ENCODE measurements around the gene RBM24. TPM values are rescaled to one million over a fixed set of nuclear protein-coding genes. Genes with fewer than 3 reads are reported as not detected.
A peak's percentile ranks its signal among the peaks of the same experiment; 100 is the strongest.

RBM24 gene
- total RNA-seq, 1 donor from 2014 or later = 27.6 TPM

DNA sequence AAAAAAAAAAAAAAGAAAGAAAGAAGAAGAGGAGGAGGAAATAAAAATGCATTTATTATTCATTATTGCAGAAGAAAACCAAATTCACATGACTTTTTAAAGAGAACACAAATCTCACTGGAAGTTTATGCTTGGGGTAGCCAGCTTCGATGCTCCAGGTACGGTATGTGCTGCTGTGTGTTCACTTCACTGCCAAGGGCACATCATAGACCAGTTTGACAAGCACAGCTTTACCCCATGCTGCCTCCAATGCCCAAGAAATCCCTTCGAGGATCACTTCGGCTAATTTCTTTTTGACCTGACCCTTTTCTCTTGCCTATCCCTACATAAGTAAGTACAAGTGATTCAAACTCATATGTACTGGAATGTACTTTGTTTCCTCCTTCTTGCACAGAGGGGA is 41.9 kb upstream of the RBM24 start:
- Mint-ChIP-seq H3K27me3 (ENCODE audit: insufficient read depth, low read depth) (peaks cover 4% of the 10 kb centered on the region), H3K4me1 (no peaks in the 10 kb centered on the region), H3K27ac (no peak overlapping the region), H3K9me3 (peaks cover 2% of the 10 kb centered on the region), H3K36me3 (no peaks in the 10 kb centered on the region), H3K4me3 (no peak overlapping the region)
- Histone ChIP-seq H3K27ac (no peak overlapping the region), H3K79me2 (ENCODE audit: low read depth) (no peaks in the 10 kb centered on the region), H3K4me1 (no peaks in the 10 kb centered on the region), H3F3A (ENCODE audit: low read depth) (no peaks in the 10 kb centered on the region), H3K4me2 (no peak overlapping the region), H3K9ac (no peak overlapping the region), H3K4me3 (no peak overlapping the region), H2AFZ (replicated peaks) (no peak overlapping the region), H3K36me3 (no peaks in the 10 kb centered on the region), H3K27me3 (no peaks in the 10 kb centered on the region), H4K20me1 (ENCODE audit: low read depth) (no peaks in the 10 kb centered on the region), H3K9me3 (ENCODE audit: low read depth) (no peaks in the 10 kb centered on the region)
- TF ChIP-seq EZH2phosphoT487 (IDR thresholded peaks at IDR 0.05) (no peak), EZH2 (IDR thresholded peaks at IDR 0.05) (no peak)
- TF ChIP-seq, protein P1, sequence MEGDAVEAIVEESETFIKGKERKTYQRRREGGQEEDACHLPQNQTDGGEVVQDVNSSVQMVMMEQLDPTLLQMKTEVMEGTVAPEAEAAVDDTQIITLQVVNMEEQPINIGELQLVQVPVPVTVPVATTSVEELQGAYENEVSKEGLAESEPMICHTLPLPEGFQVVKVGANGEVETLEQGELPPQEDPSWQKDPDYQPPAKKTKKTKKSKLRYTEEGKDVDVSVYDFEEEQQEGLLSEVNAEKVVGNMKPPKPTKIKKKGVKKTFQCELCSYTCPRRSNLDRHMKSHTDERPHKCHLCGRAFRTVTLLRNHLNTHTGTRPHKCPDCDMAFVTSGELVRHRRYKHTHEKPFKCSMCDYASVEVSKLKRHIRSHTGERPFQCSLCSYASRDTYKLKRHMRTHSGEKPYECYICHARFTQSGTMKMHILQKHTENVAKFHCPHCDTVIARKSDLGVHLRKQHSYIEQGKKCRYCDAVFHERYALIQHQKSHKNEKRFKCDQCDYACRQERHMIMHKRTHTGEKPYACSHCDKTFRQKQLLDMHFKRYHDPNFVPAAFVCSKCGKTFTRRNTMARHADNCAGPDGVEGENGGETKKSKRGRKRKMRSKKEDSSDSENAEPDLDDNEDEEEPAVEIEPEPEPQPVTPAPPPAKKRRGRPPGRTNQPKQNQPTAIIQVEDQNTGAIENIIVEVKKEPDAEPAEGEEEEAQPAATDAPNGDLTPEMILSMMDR (IDR thresholded peaks at IDR 0.05) = no peak
- DNase-seq (ENCODE audit: low spot score) = no peak

DNA sequence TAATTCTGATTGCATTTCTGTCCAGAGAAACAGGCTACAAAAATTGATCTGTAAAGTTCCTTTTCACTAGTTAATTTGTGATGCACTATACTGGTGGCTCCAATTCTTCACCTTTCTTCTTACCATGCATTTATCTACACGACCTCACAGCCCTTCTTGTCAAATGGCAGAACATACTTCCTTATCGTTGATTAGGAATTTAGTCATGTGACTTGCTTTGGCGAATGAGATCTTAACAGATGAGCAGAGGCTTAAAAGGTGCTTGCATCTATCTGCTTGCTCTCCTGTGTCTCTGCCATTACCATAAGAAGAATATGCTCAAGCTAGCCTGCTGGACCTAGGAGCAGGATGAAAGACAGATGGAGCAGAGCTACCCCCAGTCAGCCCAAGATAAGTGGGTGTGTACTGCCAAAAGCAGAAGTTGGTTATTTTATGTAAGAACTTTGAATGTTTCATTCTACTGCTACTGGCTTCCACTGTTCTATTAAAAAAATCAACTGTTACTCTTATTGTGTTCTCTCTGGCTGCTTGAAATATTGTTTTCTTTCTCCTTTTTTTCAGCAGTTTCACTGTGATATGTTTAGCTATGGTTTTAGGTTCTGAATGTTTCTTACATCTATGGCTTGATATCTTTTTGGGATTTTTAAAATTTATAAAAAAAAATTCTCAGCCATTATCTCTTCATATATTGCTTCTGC is 40.2 kb upstream of the RBM24 start:
- H3K4me3 Mint-ChIP-seq = no peak overlapping the region
- DNase-seq (ENCODE audit: low spot score) = no peak
- Histone ChIP-seq H3K9ac (no peak overlapping the region), H3K79me2 (ENCODE audit: low read depth) (no peaks in the 10 kb centered on the region), H3K27me3 (no peaks in the 10 kb centered on the region), H3K4me1 (no peaks in the 10 kb centered on the region), H3F3A (ENCODE audit: low read depth) (no peaks in the 10 kb centered on the region), H3K4me2 (no peak overlapping the region), H3K27ac (no peak overlapping the region), H3K9me3 (ENCODE audit: low read depth) (no peaks in the 10 kb centered on the region), H3K4me3 (no peak overlapping the region), H3K36me3 (no peaks in the 10 kb centered on the region), H2AFZ (replicated peaks) (no peak overlapping the region), H4K20me1 (ENCODE audit: low read depth) (no peaks in the 10 kb centered on the region)
- H3K9me3 Mint-ChIP-seq = peaks cover 16% of the 10 kb centered on the region
- no peaks in the 10 kb centered on the region for H3K36me3 Mint-ChIP-seq
- no peaks in the 10 kb centered on the region for H3K4me1 Mint-ChIP-seq
- H3K27ac Mint-ChIP-seq = no peak overlapping the region
- H3K27me3 Mint-ChIP-seq (ENCODE audit: insufficient read depth, low read depth) = peaks cover 4% of the 10 kb centered on the region
- no peak for TF ChIP-seq EZH2 (IDR thresholded peaks at IDR 0.05)
- TF ChIP-seq EZH2phosphoT487 (IDR thresholded peaks at IDR 0.05) = no peak
- TF ChIP-seq, protein P1 (IDR thresholded peaks at IDR 0.05) = no peak

DNA sequence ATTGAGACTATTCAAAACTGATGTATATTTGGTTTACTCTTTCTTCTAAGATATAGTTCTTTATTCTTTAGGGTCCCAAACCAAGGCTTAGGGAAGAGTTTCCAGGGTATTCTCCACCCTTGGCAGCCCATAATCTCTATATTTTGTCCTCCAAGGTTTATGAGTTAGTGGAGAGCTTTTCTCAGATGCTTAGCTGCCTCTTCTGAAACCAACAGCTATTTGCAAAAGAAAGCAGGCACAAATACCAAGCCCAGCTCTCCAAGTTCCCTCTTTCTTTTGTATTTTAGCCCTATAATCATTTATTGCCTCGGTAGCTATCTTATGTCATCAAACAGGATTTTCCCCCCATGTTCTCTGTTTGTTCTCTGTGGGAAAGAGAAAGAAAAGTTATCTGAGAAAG is 39.1 kb upstream of the RBM24 start:
- H3K4me3 Mint-ChIP-seq = no peak overlapping the region
- H3K36me3 Mint-ChIP-seq = no peaks in the 10 kb centered on the region
- H3K27me3 Mint-ChIP-seq (ENCODE audit: insufficient read depth, low read depth) = peaks cover 4% of the 10 kb centered on the region
- Histone ChIP-seq H3K4me2 (no peak overlapping the region), H3K4me1 (no peaks in the 10 kb centered on the region), H3K36me3 (no peaks in the 10 kb centered on the region), H3K9ac (no peak overlapping the region), H2AFZ (replicated peaks) (peak overlapping the region; percentile 76), H3K9me3 (ENCODE audit: low read depth) (no peaks in the 10 kb centered on the region), H3K4me3 (no peak overlapping the region), H3F3A (ENCODE audit: low read depth) (no peaks in the 10 kb centered on the region), H3K79me2 (ENCODE audit: low read depth) (no peaks in the 10 kb centered on the region), H3K27ac (no peak overlapping the region), H3K27me3 (no peaks in the 10 kb centered on the region), H4K20me1 (ENCODE audit: low read depth) (no peaks in the 10 kb centered on the region)
- no peak for DNase-seq (ENCODE audit: low spot score)
- no peak overlapping the region for H3K27ac Mint-ChIP-seq
- H3K9me3 Mint-ChIP-seq = peaks cover 16% of the 10 kb centered on the region
- H3K4me1 Mint-ChIP-seq = no peaks in the 10 kb centered on the region
- TF ChIP-seq EZH2 (IDR thresholded peaks at IDR 0.05) = no peak
- no peak for TF ChIP-seq EZH2phosphoT487 (IDR thresholded peaks at IDR 0.05)
- TF ChIP-seq, protein P1 (IDR thresholded peaks at IDR 0.05) = no peak
